HFF-Myc (cell line): Measurements from ENCODE around the gene TSPAN9.

Experiments
- DNase-seq: peaks from one replicate; pipeline ENCODE4 v3.0.0-alpha.2; 2011; ENCODE audit warnings: low read depth; ENCODE audit errors: extremely low read depth
- H3K4me3 ChIP-seq: replicated peaks from 2 replicates; pipeline ENCODE4 v1.5.1; 2011; ENCODE audit warnings: low read depth, mild to moderate bottlenecking, control low read depth, low read length
- CTCF ChIP-seq: IDR thresholded peaks from 2 replicates; pipeline ENCODE4 v1.5.1; 2012; ENCODE audit warnings: mild to moderate bottlenecking, low read depth, low read length, control low read depth; ENCODE audit errors: missing control alignments

Gene TSPAN9

DNA sequence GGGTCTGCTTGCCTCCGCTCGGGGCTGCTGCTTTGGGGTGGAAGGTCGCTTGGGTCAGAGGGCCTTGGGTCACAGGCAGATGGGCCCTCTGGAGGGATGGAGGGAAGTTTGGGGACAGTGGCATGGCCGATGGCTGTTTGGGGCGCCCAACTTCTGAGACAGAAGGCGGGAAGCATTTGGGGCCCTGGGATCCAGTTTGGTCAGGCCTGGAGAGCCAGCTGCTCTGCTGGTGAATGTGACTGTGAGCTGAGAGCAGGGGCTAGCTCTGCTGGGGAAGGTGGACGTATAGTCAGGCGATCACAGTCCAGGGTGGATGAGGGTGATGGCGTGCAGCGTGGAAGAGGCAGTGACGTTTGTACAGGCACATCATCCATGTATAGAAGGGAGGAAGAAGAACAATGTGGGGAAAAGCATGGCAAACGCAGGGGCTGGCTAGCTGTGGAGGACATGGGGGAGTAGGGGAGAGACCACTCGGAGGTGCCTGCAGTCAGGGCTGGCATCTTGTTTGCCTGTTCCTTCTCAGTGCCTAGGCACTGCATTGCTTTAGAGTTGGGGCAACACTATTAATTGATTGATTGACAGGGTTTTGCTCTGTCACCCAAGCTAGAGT, 57.5 kb downstream of the TSPAN9 start:
- DNase-seq, result no peak
- no peak for TF ChIP-seq CTCF
- H3K4me3 ChIP-seq, result no peak overlapping the region

- DNase-seq, result peak; percentile 72
- H3K4me3 ChIP-seq, result no peak overlapping the region
- peak; percentile 75 for TF ChIP-seq CTCF
Measured at GRCh38 chr12:3135522-3136461, 58.6 kb downstream of the TSPAN9 start.

- H3K4me3 ChIP-seq, result no peak overlapping the region
- DNase-seq, result no peak
- TF ChIP-seq CTCF, result no peak
Measured at GRCh38 chr12:3136641-3137267, 59.6 kb downstream of the TSPAN9 start.

- DNase-seq, result no peak
- no peak overlapping the region for H3K4me3 ChIP-seq
- no peak for TF ChIP-seq CTCF
Measured at GRCh38 chr12:3137268-3137781, 60.1 kb downstream of the TSPAN9 start.

DNA sequence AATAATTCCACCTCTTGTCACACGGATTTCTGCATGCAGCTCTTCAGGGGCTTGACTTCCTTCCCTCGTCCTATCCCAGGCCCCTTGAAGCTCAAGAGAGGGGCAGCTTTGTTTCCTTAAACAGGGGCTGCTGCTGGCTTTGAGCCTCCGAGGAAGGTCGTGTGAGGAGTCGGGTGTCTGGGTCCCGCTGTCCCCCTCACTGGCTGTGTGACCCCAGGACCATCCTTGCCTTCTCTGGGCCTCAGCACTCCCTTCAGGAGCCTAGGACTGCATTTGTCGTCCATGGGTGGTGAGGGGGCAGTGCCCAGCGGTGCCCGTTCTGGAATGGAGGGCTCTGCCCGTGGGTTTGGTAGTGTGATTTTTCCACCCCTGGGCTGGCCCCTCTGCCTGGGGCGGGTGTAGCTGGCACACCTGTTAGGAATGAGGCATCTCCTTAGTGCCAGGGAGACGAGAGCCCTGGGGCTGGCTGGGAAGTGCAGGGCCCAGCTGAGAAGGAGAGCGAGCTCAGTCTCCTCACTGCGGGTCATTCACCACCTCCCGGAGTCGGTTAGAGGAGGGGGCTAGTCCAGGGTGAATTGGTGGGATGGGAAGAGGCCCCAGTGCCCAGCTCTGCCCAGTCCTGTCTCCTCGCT, 60.8 kb downstream of the TSPAN9 start:
- TF ChIP-seq CTCF, result no peak
- H3K4me3 ChIP-seq, result no peak overlapping the region
- DNase-seq, result no peak

GRCh38 chr12:3138941-3139511, 61.8 kb downstream of the TSPAN9 start:
- DNase-seq, result no peak
- H3K4me3 ChIP-seq, result no peak overlapping the region
- TF ChIP-seq CTCF, result no peak
